Measurements from ENCODE around the gene CFAP210.
"Not testable (repeated sequence)": the region's sequence is repeated elsewhere in the genome, so short reads cannot be mapped to it uniquely, and the experiment has no call there.

Gene CFAP210

GRCh38 chr2:169613876-169614275 is 80.3 kb downstream of the CFAP210 start:
- no peak for DNase-seq

GRCh38 chr2:169609264-169609663 is 84.9 kb downstream of the CFAP210 start:
- no peak for DNase-seq

GRCh38 chr2:169599568-169599967 is 94.6 kb downstream of the CFAP210 start:
- DNase-seq: no peak

GRCh38 chr2:169598982-169599381 is 95.2 kb downstream of the CFAP210 start:
- no peak for DNase-seq

- DNase-seq: not testable (repeated sequence)
These were observed 97.7 kb downstream of the CFAP210 start for GRCh38 chr2:169596546-169596945.
